Mucosa of rectum (tissue), 2 donors: Measurements from ENCODE around the gene XRN1.
"Not testable (repeated sequence)": the region's sequence is repeated elsewhere in the genome, so short reads cannot be mapped to it uniquely, and the experiment has no call there.

Experiments
- H3K27ac ChIP-seq, 2 donors: one replicate each; pipeline ENCODE4 v1.7.0; 2013; ENCODE audit warnings: inconsistent platforms in 2 of 2, low read depth in 2 of 2, low read length in 2 of 2
- H3K27me3 ChIP-seq, 2 donors: one replicate each; pipeline ENCODE4 v1.7.0; 2013; ENCODE audit warnings: low read length in 2 of 2; ENCODE audit not compliant: control insufficient read depth in 2 of 2, insufficient read depth in 2 of 2
- H3K36me3 ChIP-seq, 2 donors: one replicate each; pipeline ENCODE4 v1.7.0; 2013; ENCODE audit warnings: low read length in 2 of 2; ENCODE audit not compliant: control insufficient read depth in 2 of 2, insufficient read depth in 2 of 2
- H3K4me1 ChIP-seq, 2 donors: one replicate each; pipeline ENCODE4 v1.7.0; 2013; ENCODE audit warnings: low read length in 2 of 2, mild to moderate bottlenecking in 1 of 2; ENCODE audit not compliant: control insufficient read depth in 2 of 2, insufficient read depth in 2 of 2
- H3K4me3 ChIP-seq, 2 donors: one replicate each; pipeline ENCODE4 v1.7.0; 2013; ENCODE audit warnings: low read length in 2 of 2
- H3K9ac ChIP-seq, 2 donors: one replicate each; pipeline ENCODE4 v1.7.0; 2013; ENCODE audit warnings: low read length in 2 of 2, low read depth in 1 of 2, mild to moderate bottlenecking in 1 of 2
- H3K9me3 ChIP-seq, 2 donors: one replicate each; pipeline ENCODE4 v1.7.0; 2013; ENCODE audit warnings: low read length in 2 of 2; ENCODE audit not compliant: control insufficient read depth in 2 of 2
- donor health status: healthy.
- donor health status: Normal muscosa, but diverticular disease.

The XRN1 gene

GRCh38 chr3:142354076-142354475 is 93.8 kb downstream of the XRN1 start:
- Histone ChIP-seq H3K36me3 (peaks cover 53 to 60% of the 10 kb centered on the region in 2 donors), H3K9me3 (no peaks in the 10 kb centered on the region), H3K9ac (no peak overlapping the region), H3K27me3 (no peaks in the 10 kb centered on the region), H3K4me1 (no peaks in the 10 kb centered on the region), H3K27ac (no peak overlapping the region), H3K4me3 (no peak overlapping the region)

GRCh38 chr3:142353571-142353970 is 94.3 kb downstream of the XRN1 start:
- no peaks in the 10 kb centered on the region for H3K4me1 ChIP-seq
- no peak overlapping the region for H3K9ac ChIP-seq
- H3K27me3 ChIP-seq = no peaks in the 10 kb centered on the region
- no peaks in the 10 kb centered on the region for H3K9me3 ChIP-seq
- no peak overlapping the region for H3K4me3 ChIP-seq
- H3K27ac ChIP-seq = no peak overlapping the region
- H3K36me3 ChIP-seq = peaks cover 56 to 65% of the 10 kb centered on the region in 2 donors

- not testable (repeated sequence) for H3K9ac ChIP-seq, H3K27ac ChIP-seq, H3K27me3 ChIP-seq, H3K4me3 ChIP-seq, H3K4me1 ChIP-seq, H3K9me3 ChIP-seq
- H3K36me3 ChIP-seq = peaks cover 58 to 69% of the 10 kb centered on the region in 2 donors
These were observed 95.1 kb downstream of the XRN1 start for GRCh38 chr3:142352698-142353097.

GRCh38 chr3:142348460-142348859 is 99.4 kb downstream of the XRN1 start:
- H3K9ac ChIP-seq = no peak overlapping the region

GRCh38 chr3:142337994-142338393 is 109.8 kb downstream of the XRN1 start:
- Histone ChIP-seq H3K4me3 (no peak overlapping the region), H3K4me1 (peaks cover 0 to 3% of the 10 kb centered on the region in 2 donors), H3K9ac (no peak overlapping the region), H3K9me3 (peaks cover 0 to 2% of the 10 kb centered on the region in 2 donors), H3K27me3 (no peaks in the 10 kb centered on the region), H3K36me3 (peaks cover 11 to 31% of the 10 kb centered on the region in 2 donors), H3K27ac (no peak overlapping the region)

More at GRCh38 chr3:142348460-142348859, 99.4 kb downstream of the XRN1 start:
- H3K27me3 ChIP-seq = no peaks in the 10 kb centered on the region
- no peak overlapping the region for H3K4me3 ChIP-seq
- H3K9me3 ChIP-seq = no peaks in the 10 kb centered on the region
- H3K4me1 ChIP-seq = no peaks in the 10 kb centered on the region
- peaks cover 42 to 50% of the 10 kb centered on the region in 2 donors for H3K36me3 ChIP-seq
- no peak overlapping the region for H3K27ac ChIP-seq

GRCh38 chr3:142332390-142332789 is 115.4 kb downstream of the XRN1 start:
- Histone ChIP-seq H3K4me3 (no peak overlapping the region), H3K27ac (no peak overlapping the region), H3K36me3 (peaks cover 29 to 34% of the 10 kb centered on the region in 2 donors), H3K9me3 (no peaks in the 10 kb centered on the region), H3K27me3 (no peaks in the 10 kb centered on the region), H3K9ac (no peak overlapping the region), H3K4me1 (no peaks in the 10 kb centered on the region)

- H3K4me3 ChIP-seq, H3K9ac ChIP-seq, H3K27ac ChIP-seq, H3K36me3 ChIP-seq, H3K4me1 ChIP-seq, H3K9me3 ChIP-seq, H3K27me3 ChIP-seq: not testable (repeated sequence)
These were observed 123.4 kb downstream of the XRN1 start for GRCh38 chr3:142324275-142324953.

GRCh38 chr3:142319912-142320311 is 127.9 kb downstream of the XRN1 start:
- no peak overlapping the region for H3K9ac ChIP-seq
- H3K4me3 ChIP-seq = no peak overlapping the region
- H3K27ac ChIP-seq = no peak overlapping the region
- no peaks in the 10 kb centered on the region for H3K27me3 ChIP-seq
- H3K9me3 ChIP-seq = no peaks in the 10 kb centered on the region
- peaks cover 11 to 21% of the 10 kb centered on the region in 2 donors for H3K36me3 ChIP-seq
- H3K4me1 ChIP-seq = no peaks in the 10 kb centered on the region

- H3K9me3 ChIP-seq = no peaks in the 10 kb centered on the region
- no peak overlapping the region for H3K9ac ChIP-seq
- no peaks in the 10 kb centered on the region for H3K4me1 ChIP-seq
- peaks cover 11 to 21% of the 10 kb centered on the region in 2 donors for H3K36me3 ChIP-seq
- no peaks in the 10 kb centered on the region for H3K27me3 ChIP-seq
- H3K27ac ChIP-seq = no peak overlapping the region
- H3K4me3 ChIP-seq = no peak overlapping the region
These were observed 128.7 kb downstream of the XRN1 start for GRCh38 chr3:142319094-142319493.

GRCh38 chr3:142318331-142318730 is 129.5 kb downstream of the XRN1 start:
- Histone ChIP-seq H3K4me3 (no peak overlapping the region), H3K9ac (no peak overlapping the region), H3K4me1 (no peaks in the 10 kb centered on the region), H3K36me3 (peaks cover 17 to 25% of the 10 kb centered on the region in 2 donors), H3K9me3 (no peaks in the 10 kb centered on the region), H3K27ac (no peak overlapping the region), H3K27me3 (no peaks in the 10 kb centered on the region)
